ENCODE data around the gene SIVA1.

DNA sequence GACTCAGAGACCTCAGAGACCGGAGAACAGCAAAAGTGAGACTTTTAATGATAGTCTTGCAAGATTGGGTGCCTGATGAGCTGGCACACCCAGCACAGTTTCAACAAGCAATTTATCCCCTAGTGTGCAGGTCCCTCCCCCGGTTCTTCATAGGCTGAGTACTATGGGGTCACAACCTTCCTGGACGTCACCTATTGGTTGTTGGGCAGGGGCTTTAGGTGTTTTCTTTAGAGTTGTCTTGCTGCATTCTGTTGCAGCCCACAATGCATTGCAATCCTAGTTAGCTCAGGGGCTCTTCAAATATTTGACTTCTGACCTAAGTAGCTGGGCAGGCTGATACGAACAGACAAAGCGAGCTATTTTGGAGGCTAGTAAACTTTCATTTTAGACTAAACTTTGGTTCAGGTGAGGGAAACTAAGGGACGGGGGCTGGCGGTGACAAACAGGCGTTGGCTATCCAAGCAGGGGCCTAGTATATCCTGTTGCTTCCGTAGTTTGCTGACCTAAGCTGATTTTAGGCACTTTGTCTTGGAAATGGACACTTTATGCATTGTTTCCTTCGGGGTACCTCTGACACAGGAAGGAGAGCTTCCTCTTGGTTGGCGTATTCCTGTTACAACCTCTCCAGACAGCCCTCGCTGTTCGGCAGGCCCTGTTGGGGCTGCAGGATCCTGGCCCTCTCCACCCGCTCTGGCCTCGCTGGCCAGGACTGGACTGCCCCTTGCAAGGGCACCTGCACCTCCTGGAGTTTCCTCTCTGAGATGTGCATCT lies 14.1 kb downstream of the SIVA1 start:
- TF ChIP-seq, protein P1, sequence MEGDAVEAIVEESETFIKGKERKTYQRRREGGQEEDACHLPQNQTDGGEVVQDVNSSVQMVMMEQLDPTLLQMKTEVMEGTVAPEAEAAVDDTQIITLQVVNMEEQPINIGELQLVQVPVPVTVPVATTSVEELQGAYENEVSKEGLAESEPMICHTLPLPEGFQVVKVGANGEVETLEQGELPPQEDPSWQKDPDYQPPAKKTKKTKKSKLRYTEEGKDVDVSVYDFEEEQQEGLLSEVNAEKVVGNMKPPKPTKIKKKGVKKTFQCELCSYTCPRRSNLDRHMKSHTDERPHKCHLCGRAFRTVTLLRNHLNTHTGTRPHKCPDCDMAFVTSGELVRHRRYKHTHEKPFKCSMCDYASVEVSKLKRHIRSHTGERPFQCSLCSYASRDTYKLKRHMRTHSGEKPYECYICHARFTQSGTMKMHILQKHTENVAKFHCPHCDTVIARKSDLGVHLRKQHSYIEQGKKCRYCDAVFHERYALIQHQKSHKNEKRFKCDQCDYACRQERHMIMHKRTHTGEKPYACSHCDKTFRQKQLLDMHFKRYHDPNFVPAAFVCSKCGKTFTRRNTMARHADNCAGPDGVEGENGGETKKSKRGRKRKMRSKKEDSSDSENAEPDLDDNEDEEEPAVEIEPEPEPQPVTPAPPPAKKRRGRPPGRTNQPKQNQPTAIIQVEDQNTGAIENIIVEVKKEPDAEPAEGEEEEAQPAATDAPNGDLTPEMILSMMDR (IDR thresholded peaks at IDR 0.05) = no peak
- TF ChIP-seq POLR2A (IDR thresholded peaks at IDR 0.05) = no peak

Measured in transverse colon (tissue), 3 donors.